Choroid plexus epithelial cell (primary cell): ENCODE data around the gene RIPOR3.

ENCODE experiments used
- DNase-seq: peaks from one replicate; pipeline ENCODE4 v3.0.0-alpha.2; 2010; ENCODE audit warnings: low read depth
- H3K4me3 ChIP-seq: 2 replicates; pipeline ENCODE4 v1.5.1; 2011; ENCODE audit warnings: low read depth, mild to moderate bottlenecking, control low read depth, low read length, moderate library complexity
- TF ChIP-seq, protein P1 (sequence below): conservative IDR thresholded peaks from 2 replicates; pipeline ENCODE4 v1.5.1; 2011; ENCODE audit warnings: low read depth, mild to moderate bottlenecking, control low read depth, inconsistent platforms, low read length, moderate library complexity

The RIPOR3 gene

DNA sequence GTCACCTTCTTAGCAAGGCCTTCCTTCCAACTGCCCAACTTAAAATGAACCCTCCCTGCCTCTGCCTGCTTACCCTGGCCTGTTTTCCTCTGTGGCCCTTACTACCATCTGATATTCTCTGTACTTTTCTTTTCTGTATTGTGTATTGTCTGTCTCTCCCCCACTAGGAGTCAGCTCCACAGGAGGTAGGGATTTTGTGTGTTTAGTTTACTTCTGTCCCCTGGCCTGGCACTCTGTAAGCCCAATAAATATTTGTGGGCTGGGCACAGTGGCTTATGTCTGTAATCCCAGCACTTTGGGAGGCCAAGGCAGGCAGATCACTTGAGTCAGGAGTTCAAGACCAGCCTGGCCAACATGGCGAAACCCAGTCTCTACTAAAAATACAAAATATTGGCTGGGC lies 72.8 kb downstream of the RIPOR3 start:
- TF ChIP-seq, protein P1, sequence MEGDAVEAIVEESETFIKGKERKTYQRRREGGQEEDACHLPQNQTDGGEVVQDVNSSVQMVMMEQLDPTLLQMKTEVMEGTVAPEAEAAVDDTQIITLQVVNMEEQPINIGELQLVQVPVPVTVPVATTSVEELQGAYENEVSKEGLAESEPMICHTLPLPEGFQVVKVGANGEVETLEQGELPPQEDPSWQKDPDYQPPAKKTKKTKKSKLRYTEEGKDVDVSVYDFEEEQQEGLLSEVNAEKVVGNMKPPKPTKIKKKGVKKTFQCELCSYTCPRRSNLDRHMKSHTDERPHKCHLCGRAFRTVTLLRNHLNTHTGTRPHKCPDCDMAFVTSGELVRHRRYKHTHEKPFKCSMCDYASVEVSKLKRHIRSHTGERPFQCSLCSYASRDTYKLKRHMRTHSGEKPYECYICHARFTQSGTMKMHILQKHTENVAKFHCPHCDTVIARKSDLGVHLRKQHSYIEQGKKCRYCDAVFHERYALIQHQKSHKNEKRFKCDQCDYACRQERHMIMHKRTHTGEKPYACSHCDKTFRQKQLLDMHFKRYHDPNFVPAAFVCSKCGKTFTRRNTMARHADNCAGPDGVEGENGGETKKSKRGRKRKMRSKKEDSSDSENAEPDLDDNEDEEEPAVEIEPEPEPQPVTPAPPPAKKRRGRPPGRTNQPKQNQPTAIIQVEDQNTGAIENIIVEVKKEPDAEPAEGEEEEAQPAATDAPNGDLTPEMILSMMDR: no peak
- DNase-seq: no peak
- no peak overlapping the region for H3K4me3 ChIP-seq

DNA sequence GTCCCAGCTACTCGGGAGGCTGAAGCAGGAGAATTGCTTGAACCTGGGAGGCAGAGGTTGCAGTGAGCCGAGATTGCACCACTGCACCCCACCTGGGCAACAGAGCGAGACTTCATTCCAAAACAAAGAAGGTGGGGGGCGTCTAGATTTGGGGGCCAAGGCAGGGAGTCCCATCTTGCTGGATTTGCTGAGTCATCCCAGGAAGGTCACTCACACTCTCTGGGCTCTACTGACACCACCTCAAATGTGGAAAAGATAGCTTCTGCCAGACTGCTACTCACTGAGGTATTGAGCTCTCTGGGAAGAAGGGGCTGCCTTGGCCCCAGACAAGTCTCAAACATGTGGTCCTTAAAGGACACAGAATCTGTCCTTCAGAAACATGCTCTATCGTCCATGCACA lies 74.3 kb downstream of the RIPOR3 start:
- TF ChIP-seq, protein P1: no peak
- DNase-seq: no peak
- H3K4me3 ChIP-seq: no peak overlapping the region

DNA sequence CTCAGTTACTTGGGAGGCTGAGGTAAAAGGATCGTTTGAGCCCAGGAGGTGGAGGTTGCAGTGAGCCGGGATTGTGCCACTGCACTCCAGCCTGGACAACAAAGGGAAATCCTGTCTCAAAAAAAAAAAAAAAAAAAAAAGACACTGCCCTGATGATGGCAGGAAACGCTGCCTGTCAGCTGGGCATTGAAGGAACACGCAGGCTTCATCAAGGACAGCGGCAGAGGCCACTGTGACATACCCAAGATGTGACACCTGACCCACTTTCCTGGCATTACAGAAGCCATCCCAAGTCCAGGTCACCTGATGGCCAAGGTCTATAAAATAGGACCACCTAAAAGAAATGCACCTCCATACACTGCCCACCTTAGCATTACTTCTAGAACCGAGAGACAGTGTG lies 75.9 kb downstream of the RIPOR3 start:
- DNase-seq: no peak
- TF ChIP-seq, protein P1: no peak
- no peak overlapping the region for H3K4me3 ChIP-seq

DNA sequence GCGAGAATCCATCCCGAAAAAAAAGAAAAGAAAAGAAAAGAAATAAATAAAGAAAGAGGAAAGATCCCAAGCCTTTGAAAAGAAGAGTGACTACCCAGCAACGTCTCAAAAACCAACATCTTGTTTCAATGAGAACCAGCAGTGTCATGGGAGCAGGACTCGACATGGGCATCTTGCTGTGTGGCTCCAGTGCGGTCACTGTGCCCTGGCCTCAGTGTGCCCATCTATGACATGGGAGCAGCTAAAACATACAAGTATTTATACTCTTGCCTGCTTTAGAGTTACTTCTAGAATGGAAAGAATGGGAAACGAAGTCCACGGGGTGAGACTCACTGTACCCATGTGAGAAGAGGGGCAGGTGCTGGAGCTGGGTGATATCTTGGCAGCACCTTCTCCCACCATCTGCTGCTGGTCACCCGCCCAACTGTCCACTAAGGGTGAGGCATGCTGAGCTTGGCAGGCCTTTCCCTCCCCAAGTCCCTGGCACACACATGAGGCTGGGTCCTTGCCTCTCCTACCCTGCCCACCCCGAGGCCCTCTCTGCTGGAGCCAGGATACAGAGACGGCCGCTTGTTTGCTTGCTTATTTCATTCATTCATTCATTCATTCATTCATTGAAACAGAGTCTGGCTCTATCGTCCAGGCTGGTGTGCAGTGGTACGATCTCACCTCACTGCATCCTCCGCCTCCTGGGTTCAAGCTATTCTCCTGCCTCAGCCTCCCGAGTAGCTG lies 77.7 kb downstream of the RIPOR3 start:
- no peak for DNase-seq
- TF ChIP-seq, protein P1: no peak
- no peak overlapping the region for H3K4me3 ChIP-seq

DNA sequence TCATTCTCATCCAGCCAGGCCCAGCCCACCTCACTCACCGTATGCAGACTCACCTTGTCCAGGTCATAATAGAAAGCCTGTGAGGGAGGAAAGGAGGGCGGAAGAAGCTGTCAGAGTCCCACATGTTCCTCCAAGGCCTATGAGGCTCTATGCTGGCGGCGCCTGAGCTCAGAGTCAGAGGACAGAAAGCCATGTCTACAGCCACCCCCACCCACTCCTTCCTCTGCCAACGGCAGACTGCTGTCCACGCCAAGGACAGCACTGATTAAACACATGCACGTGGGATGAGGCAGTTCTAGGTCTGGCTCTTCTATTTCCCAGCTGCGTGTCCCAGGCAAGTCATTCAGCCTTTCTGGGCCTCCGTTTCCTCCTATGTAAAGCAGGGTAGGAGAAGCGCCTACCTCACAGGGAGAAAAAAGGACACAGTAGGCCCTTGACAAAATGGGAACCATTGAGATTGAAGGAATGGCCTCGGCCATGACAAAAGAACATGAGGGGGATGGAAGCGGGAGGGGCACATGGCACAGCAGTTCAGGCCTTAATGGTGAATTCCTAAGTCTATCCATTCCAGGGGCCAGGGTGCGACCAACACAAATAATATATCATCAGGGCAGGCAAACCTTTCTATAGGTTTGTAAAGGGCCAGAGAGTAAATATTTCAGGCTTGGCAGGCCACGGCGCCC lies 80.1 kb downstream of the RIPOR3 start:
- no peak for DNase-seq
- no peak overlapping the region for H3K4me3 ChIP-seq
- TF ChIP-seq, protein P1: no peak

DNA sequence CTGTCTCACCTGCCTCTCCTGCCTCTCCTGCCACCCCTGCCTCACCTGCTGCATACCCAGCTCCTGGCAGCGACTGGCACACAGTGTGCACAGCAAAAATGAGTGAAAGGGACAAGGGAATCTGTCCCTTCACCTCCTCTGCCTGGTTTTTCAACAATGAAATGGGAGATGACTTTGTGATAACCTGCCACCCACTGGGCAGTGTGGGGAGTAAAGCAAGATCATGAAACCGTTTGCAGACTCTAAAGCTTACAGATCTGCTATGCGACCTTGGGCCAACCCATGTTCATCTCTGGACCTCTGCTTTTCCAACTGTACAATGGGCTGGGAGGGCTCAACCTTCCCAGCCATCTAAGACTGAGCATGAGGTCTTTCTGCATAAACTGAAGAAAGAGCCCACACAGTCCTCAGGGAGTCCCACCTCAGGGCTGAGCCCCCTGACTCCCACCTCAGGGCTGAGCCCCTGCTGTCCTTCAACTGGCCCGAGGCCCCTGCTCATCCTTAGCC lies 81.1 kb downstream of the RIPOR3 start:
- no peak overlapping the region for H3K4me3 ChIP-seq
- no peak for DNase-seq
- TF ChIP-seq, protein P1: peak; percentile 15

DNA sequence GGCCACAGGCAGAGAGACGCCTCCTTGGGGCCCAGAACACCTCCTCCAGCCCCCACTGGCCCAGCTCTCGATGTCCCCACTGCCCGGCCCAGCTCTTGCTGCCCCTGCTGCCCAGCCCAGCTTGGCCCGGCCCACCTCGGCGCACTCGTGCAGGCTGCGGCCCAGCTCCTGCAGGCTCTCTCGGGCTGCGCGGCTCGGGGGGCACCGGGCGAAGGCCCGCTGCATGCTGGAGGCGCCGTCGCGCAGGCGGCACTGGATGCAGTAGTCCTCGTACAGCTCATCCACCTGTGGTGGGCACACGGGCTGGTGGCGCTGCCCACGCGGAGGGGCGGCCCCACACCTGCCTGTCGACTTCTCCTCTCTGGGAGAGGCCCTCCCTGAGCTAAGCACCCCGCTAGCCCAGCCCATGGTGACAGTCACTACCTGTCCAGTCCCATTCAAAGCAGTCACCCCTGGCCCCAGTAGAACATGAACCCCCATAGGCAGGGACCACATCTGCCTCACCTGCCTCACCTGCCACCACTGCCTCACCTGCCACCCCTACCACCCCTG lies 81.8 kb downstream of the RIPOR3 start:
- no peak for DNase-seq
- TF ChIP-seq, protein P1: no peak
- no peak overlapping the region for H3K4me3 ChIP-seq
